GM18508 (cell line): ENCODE data around the gene WDR45.
"Not testable (repeated sequence)": the region's sequence is repeated elsewhere in the genome, so short reads cannot be mapped to it uniquely, and the experiment has no call there.

Experiments
- ATAC-seq: cut with Tn5 transposase; IDR thresholded peaks from one replicate; pipeline ENCODE4 v1.9.1; 2021; ENCODE audit warnings: moderate number of reproducible peaks; ENCODE audit not compliant: insufficient read depth, unreplicated experiment

WDR45 gene

DNA sequence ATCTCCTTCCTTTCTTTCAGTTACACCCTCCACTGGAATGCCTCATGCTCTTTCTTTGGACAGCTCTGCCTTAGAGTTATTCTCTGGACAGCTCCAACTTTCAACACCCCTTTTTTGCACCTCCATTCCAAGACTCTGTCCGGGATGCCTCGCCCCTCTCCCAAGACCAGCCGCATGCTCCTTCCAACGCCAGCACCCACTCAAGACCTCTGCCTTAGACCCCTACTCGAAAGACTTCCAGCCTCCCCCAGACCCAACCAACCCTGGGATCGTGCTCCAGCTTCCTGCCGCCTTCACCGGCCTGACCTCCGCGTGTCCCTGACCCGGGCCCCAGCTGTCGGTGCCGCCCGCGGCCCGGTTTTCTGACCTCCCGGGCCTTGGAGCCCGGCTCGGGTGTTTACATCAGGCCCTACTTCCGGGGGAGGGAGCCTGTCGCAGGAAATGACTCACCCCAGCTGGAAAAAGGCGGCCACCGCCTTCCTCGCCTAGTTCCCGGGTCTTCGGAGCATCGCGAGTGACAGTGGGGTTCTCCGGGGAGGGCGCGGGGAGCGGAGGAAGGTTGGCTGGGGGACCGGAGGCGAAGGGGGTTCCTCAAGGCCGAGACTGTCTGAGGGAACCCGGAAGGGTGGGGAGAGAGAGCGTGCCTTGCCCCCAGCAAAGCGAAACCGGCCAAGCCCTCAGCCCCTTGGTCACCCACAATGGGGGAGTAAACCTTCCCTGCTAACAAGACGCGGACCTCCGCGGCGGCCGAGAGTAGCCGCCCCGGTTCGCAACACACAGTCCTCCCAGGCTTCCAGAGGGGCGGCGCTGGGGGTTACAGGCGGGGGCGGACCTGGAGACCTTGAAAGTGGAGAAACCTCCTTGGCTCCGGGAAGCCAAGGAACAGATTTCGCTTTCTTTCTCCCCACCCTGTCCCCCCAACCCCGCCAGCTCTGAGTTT lies at the start of gene WDR45:
TSS of gene WDR45 (minus strand) at position 399 of the 940 bp plus-strand sequence. CDS start 1,792 bp downstream, outside the sequence.
- ATAC-seq, result no peak

DNA sequence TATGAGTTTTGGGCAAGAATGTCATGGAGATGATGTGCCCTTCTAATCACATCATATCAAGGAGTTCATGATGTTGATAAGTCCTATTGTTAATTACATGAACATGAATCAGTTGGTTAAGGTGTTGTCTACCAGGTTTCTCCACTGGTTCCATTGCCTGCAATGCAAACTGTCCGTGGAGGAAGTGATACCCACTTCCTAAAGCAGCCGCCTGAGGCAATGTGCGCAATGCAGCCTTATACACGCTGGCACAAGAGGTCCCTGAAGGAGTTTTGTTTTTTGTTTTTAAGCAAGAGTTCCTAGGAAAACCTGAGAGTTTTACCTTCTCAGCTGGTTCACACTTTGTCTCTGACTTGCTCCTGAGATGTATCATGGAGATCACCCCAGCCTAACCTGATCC lies 49.7 kb upstream of the WDR45 start:
- ATAC-seq, result no peak

DNA sequence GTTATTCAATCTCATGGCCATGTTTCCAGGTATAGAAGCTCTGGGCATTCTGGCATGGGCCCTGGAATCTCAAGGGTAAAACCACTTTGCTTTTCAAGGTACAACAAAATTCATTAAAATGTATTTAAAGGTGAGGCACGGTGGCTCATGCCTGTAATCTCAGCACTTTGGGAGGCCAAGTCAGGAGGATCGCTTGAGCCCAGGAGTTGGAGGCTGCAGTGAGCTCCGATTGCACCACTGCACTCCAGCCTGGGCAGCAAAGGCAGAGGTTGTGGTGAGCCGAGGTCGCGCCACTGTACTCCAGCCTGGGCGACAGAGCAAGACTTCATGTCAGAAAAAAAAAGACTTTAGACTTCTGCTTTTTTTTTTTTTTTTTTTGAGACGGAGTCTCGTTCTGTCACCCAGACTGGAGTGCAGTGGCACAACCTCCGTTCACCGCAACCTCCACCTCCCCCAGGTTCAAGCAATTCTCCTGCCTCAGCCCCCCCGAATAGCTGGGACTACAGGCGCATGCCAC lies 48.1 kb upstream of the WDR45 start:
- ATAC-seq, result not testable (repeated sequence)

DNA sequence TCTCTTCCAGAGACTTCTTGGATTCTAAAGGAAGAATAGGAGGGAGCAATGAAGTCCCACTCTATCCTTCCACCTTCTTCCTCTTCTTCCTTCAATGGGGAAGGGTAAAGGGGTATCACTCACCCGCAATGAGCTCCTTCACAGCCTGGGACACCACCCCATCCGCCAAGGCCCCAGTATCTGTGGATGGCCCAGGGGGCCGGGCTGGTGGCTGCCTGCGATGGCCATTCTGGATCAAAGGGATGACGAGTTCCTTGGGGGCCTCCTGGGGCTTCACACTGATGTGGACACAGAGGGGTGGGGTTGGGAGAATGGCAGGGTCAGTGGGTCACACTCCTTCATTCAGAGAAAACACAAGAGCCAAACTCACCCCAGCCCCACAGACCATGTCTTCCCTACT lies 42.8 kb upstream of the WDR45 start:
- no peak for ATAC-seq

DNA sequence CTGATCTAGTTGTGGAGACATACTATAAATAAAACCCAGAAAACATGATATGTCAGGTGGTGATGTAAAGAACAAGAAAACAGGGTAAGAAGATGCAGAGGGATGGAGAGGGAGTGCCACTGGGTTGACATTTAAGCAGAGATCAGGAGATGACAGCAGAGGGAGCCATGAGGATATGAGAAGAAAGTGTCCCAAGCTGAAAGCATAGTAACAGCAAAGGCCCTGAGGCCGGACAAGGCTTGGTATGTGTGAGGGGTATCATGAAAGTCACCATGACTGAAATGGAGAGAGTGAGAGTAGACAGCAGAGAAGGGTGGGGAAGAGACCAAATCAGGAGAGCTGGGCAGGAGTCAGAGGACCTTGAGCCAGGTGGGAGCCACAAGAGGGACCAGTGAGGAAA lies 40.4 kb upstream of the WDR45 start:
- ATAC-seq, result no peak

DNA sequence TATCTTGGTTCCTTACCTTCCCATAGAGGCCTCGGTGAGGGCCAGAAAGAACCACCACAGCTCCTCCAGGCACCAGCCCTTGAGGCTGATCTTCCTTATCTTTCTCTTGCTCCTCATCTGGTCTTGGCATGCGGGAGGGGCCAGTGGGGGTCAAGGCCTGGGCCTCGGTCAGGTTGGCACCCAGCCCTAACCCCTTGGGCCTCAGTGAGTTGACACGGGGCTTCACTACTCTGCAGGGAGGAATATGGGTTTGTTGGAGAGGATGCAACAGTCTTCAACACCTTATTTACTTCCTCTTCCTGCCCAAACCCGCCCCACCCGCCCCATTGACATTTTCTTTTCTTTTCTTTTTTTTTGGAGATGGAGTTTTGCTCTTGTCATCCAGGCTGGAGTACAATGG lies 37.9 kb upstream of the WDR45 start:
- no peak for ATAC-seq

DNA sequence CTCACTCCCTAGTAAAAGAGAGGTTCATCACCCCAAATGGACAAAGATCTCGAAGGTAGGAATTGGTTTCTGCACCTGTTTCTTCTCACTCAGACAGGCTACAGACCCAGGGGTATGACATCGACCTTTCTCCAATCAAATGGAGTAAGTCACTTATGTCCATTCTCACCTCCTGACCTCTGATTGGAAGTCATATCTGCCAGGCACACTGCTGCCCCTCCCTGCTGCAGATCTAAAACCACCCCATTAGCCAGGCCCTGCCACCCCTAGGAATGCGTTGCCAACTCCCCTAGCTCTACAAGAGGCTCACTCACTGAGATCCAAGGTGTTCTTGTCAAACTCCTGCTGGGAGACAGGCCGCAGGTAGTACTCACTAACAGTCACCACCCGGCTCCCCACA lies 37.0 kb upstream of the WDR45 start:
- ATAC-seq, result no peak

DNA sequence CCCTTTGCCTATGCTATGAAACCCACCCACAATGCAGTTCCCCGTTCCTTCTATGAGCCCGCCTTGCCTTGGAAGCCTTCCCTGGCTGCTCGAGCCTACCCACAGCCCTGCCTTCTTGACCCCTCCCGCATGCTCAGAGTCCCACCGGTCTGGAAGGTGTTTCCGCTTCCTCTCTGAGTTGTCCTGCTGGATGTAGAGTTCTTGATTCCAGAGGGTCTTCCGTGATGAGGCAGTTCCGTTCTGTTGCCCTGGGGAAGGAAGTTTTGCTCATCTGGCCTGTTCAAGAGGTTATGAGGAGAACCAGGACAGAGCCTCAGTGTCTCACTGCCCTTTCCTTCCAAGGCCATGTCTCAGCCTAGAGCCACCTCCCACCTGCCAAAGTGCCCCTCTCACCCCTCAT lies 36.4 kb upstream of the WDR45 start:
- ATAC-seq, result no peak

DNA sequence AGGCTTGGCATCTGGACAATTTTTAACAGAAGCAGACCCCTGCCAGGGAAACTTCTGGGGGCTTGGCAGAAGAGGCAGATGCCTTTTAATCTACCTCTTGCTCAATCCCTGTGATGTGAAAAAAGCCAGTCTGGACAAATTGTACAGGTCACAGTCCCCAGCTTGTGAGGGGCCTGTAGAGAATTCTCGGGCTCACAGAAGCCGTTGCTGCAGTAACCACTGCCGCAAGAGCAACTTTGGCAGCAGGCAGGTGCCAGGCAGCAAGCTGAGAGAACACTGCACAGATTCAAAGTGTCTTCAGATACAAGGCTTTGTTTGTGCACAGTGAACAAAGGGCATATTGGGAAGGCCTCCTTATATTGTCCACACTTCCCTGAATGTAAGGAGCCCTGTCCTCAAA lies 32.1 kb upstream of the WDR45 start:
- no peak for ATAC-seq

DNA sequence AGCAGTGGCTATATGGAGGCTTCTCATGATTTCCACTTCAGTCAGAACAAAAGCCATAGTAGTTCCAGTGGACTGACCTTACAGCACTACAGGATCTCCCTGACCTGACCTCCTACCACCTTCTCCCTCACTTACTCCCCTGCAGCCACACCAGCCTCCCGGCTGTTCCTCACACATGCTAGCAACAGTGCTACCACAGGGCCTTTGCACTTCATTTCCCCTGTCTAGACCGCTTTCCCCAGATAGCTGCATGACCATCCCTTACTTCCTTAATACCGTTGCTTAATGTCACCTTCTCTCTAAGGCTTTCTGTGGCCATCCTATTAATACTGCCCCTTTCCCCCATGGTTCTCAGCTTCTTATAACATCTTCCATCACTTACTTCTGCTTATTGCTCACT lies 30.7 kb upstream of the WDR45 start:
- no peak for ATAC-seq

DNA sequence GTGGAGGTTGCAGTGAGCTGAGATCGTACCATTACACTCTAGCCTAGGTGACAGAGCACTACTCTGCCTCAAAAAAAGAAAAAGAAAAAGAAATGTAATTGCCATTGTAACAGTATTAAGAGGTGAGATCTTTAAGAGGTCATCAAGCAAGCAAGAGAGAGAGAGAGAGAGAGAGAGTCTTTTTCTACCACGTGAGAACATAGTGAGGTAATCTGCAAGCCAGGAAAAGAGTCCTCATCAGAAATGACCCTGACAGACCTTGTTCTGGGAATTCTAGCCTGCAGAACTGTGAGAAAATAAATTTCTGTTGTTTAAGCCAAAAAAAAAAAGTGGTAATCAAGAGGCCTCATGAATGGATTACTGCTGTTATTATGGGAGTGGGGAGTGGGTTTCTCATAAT lies 29.0 kb upstream of the WDR45 start:
- ATAC-seq, result no peak

DNA sequence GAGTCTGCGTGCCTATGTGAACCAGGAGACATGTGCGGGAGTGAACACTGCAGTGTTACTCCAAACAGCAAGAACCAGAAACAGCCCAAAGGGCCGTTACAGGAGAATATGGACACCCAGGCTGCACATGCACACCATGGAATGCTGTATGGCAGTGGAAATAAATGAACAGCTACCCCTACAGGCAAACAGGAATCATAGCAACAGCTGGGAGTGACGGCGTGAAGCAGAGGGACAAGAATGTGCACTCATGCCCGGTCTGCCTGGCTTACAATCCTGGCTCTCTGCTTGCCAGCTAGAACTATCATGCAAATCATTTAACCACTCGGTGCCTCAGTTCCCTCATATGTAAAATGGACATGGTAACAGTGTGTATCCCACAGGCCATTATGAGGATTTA lies 27.2 kb upstream of the WDR45 start:
- ATAC-seq, result no peak

DNA sequence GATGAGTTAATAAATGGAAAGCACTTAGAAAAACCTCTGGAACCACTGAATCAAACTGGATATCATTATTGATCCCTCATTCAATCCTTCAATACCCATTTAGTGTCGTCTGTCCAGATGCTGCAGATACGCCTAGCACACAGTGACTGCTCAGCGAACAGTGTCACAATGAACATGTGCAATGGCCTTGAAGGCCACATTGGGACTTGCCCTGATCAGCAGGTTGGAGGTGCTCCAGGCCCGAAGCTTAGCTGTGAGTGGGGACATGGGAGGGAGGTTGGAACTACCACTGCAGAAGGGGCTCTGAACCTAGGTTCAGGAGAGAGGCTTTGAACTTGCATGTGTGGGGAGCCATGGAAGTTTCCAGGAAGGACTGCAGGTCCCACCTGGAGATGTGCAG lies 26.6 kb upstream of the WDR45 start:
- ATAC-seq, result no peak

DNA sequence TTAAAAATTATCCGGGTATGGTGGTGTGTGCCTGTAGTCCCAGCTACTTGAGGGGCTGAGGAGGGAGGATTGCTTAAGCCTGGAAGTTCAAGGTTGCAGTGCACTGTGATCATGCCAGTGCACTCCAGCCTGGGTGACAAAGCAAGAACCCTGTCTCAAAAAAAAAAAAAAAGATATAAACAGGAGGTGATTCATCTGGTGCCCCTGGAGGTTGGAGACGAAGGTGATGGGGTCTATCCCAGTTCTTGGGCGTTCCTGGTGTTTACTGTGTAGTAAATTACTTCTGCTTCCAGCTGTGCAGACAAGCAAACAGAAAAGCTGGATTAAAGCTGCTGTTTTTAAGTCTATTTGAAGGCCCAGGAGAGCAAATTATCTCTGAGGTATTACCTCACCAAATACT lies 23.9 kb upstream of the WDR45 start:
- ATAC-seq, result no peak

DNA sequence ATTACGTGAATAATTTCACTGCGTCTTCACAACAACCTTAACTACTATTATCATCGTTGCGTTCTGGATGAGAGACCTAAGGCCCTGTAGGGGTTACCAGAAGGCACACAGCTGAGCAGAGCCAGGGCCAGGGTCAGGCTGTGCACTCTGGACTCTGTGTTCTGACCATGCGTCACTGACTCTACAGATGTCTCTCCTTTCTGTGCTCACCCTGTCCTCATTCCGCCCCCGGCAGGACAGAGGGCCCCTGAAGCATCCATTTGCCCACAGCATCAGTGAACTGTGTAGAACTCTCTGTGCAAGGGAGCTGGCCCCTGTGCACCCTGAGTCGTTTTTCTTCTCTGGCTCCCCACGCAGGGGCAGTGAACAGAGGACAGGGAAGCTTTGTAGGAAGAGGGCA lies 22.5 kb upstream of the WDR45 start:
- ATAC-seq, result no peak

DNA sequence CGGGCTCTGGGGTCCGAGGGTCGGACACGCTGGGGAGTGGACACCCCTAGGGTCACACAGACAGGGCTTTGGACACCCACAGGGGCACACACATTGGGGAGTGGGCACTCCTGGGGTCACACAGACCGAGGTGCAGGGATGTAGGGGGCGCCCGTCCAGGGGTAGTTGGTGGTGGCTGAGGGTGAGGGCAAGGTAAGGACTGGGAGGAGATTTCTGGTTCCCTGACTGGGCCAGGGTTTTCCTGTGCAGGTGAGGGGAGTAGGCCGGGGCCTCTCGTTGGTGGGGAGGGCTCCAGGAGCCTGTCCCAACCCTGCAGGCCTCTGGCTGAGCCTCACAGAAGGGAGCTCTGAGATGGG lies 21.9 kb upstream of the WDR45 start:
- ATAC-seq, result no peak

DNA sequence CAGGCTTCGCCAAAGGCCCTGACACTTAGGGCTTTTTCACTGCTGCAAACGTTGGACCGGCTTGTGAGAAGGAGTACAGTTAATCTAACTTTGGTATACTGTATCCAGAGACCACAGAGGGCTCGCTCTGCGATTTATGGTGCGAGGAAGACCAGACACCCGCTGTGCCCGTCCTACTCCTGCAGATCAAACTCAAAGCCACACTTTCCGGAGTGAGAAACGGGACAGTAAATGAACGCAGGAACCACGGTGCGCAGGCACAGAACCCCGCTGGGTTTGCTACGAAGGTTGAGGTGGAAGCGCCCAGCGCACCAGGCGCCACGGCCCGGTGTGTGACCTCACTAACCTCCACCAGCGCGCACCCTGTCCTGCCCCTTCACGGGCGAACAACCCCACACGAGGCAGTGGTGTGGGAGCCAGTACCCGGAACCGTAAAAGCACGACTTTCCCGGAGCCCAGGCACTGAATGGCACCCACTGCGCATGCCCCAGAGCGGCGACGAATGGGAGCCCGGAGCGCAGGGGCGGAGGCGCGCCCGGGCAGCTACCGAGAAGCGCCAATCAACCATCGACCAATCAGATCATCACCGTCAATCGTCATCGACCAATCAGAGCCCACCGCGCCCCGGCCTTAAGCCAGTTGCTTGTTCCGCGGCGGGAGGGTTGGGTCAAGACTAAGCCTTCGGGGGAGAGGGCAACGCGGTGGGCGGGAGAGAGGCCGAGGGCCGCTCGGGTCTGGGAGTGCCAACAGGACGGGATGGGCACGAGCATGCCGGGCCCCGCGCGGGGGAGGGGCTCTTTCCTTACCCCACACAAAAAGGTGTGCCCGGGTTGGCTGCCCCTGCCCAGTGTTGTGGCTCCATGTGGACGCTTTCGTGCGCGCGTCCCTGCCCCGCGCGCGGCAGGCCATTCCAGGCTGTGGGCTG lies 21.3 kb upstream of the WDR45 start:
- peak; percentile 89 for ATAC-seq

DNA sequence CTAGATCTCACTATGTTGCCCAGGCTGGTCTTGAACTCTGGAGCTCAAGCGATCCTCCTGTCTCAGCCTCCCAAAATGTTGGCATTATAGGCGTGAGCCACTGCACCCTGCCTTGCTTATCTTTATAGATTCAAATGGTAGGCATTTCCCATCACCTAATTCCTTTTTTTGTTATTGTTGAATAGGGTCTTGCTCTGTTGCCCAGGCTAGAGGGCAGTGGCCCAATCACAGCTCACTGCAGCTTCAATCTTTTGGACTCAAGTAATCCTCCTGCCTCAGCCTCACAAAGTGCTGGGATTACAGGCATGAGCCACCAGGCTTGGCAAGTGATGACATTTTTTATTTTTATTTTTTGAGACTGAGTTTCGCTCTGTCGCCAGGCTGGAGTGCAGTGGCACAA lies 16.7 kb upstream of the WDR45 start:
- ATAC-seq, result no peak

DNA sequence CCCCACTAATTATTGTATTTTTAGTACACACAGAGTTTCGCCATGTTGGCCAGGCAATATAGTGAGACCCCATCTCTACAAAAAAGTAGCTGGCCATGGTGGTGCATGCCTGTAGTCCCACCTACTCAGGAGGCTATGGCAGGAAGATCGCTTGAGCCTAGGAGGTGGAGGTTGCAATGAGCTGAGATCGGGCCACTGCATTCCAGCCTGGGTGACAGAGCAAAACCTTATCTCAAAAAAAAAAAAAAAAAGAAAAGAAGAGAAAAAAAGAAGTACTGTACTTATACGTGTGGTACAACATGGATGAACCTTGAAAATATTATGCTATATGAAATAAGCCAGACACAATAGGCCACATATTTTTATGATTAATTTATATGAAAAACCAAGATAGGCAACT lies 9.9 kb upstream of the WDR45 start:
- ATAC-seq, result no peak

DNA sequence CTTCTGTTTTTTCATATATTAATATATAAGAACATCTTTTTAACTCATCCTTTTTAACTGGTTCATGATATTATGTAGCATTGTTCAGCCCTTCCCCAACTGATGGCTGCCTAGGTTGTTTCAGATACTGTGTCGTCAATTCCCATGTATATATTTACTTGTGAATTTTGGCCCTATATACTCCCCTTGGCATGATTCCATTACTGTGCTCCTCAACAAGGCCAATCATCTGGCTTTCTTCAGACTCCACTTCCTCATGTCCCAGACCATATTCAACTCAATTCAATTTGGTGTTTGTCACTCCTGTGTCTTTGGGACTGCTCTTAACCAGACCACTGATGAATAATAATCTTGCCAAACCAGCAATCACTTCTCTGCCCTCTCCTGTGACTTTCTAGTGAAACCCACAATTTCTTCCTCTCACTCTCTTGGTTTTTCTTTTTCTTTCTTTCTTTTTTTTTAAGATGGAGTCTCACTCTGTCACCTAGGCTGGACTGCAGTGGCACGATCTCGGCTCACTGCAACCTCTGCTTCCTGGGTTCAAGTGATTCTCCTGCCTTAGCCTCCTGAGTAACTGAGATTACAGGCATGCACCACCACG lies 2.7 kb upstream of the WDR45 start:
- ATAC-seq, result no peak

DNA sequence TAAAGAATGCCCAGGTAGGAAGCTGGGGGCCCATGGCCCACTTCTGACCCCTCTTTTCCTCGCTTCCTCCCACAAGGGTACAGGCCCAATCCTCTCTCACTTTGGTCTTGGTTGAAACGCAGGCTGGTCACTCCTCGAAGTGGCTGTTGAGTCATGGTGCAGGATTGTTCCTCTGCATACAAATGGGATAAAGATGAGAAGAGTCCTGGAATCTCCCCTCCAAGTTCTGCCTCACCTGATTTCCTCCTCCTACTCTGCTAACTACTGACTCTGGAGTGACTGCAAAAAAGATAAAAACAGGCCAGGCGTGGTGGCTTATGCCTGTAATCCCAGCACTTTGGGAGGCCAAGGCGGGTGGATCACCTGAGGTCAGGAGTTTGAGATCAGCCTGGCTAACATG lies 1.7 kb downstream of the WDR45 start:
- no peak for ATAC-seq
